Adrenal gland (tissue), 12 donors: ENCODE results near the gene SMIM21. TPM values are rescaled to one million over a fixed set of nuclear protein-coding genes. Genes with fewer than 3 reads are reported as not detected.

Experiments
- DNase-seq, 7 donors: peaks; one replicate each; pipeline ENCODE4 v3.0.0-alpha.2; 2019 to 2020
- H3K27ac ChIP-seq, 5 donors: fragments of 200-600 bp; sonication (generic) in 4 of 5; 1 replicate in 3 of 5; 2 replicates in 2 of 5; pipeline versions ENCODE4 v1.5.1 to v1.8.0; 2016 to 2020; ENCODE audit warnings: mild to moderate bottlenecking in 1 of 5
- H3K27me3 ChIP-seq: fragments of 200-600 bp; 2 replicates; pipeline ENCODE4 v1.8.0; 2021
- H3K36me3 ChIP-seq, 2 donors: fragments of 200-600 bp; replicated peaks in 1 of 2; 1 replicate in 1 of 2; 2 replicates in 1 of 2; pipeline versions ENCODE4 v1.5.1 to v1.8.0; 2018 to 2022
- H3K4me1 ChIP-seq, 2 donors: fragments of 200-600 bp; replicated peaks in 1 of 2; 1 replicate in 1 of 2; 2 replicates in 1 of 2; pipeline versions ENCODE4 v1.5.1 to v1.8.0; 2018 to 2021
- H3K4me3 ChIP-seq, 4 donors: fragments of 200-600 bp; sonication (generic) in 3 of 4; one replicate each; pipeline ENCODE4 v1.5.1; 2016 to 2018
- H3K9me3 ChIP-seq, 3 donors: fragments of 200-600 bp; sonication (generic) in 1 of 3; replicated peaks in 1 of 3; 1 replicate in 2 of 3; 2 replicates in 1 of 3; pipeline versions ENCODE4 v1.5.1 to v1.8.0; 2016 to 2021
- POLR2A ChIP-seq, 2 donors: fragments of 450-650 bp; IDR thresholded peaks; one replicate each; pipeline ENCODE4 v1.6.1; 2017; ENCODE audit warnings: antibody characterized with exemption in 2 of 2, mild to moderate bottlenecking in 2 of 2, moderate library complexity in 1 of 2
- WGBS, 4 donors: extraction: QIAGEN DNeasy Blood & Tissue Kit in 2 of 4; methylation state at CpG; one replicate each; pipeline versions ENCODE4 v1.1.5 to v1.1.7; 2013 to 2017; 5-methylcytosine and 5-hydroxymethylcytosine counted together
- intact Hi-C, 2 donors: fragments of 100-400 bp; cut with DNase I; formaldehyde crosslinking; loops; one replicate each; pipeline versions ENCODE4 v1.14.1 to v1.15.0; 2022 to 2023
- polyA plus RNA-seq, 3 donors: library from polyadenylated mRNA; stranded (reverse); fragments of 200-250 nt in 2 of 3; fragments of 350-450 nt in 1 of 3; fragmentation: Illumina TruSeq in 1 of 3; extraction: RNeasy Lipid Tissue Mini Kit (QIAGEN cat#74804) in 1 of 3; gene quantifications; one replicate each; pipeline ENCODE4 v1.2.3, GENCODE V29; 2013 to 2014
- total RNA-seq, 9 donors: library from RNA; depleted of rRNA in 4 of 9; stranded (reverse); fragments of >200 nt in 4 of 9; fragments of 120-200 nt in 1 of 9; fragmentation: NEBNext Ultra II Directional in 1 of 9; extraction: Animal tissue kit (Norgen Biotek cat#: 25700) in 1 of 9; gene quantifications; one replicate each; pipeline versions ENCODE4 v1.1.0 to v1.2.4, GENCODE V29; 2013 to 2023
- TF ChIP-seq, protein P1 (sequence below), 6 experiments: fragments of 450-650 bp in 4 of 6; fragments of 200-600 bp in 2 of 6; sonication (generic) in 1 of 6; IDR thresholded peaks; 1 replicate in 5 of 6; 2 replicates in 1 of 6; pipeline versions ENCODE4 v1.5.1 to v1.8.0; 2016 to 2021; ENCODE audit warnings: antibody characterized with exemption in 6 of 6, mild to moderate bottlenecking in 2 of 6, moderate library complexity in 1 of 6
- donor health status: healthy with polysubstance abuse.
- donor health status: Bipolar disorder and iron deficiency.
- donor health status: DM: yes; HTN: yes; CAD: no.
- donor health status: DM: no; HTN: no; CAD: no.
- donor health status: DM: no; HTN: no; CAD: no.
- donor health status: DM: yes; HTN: yes; CAD: no.

SMIM21 gene
- total and polyA plus RNA-seq, 12 donors = not detected

DNA sequence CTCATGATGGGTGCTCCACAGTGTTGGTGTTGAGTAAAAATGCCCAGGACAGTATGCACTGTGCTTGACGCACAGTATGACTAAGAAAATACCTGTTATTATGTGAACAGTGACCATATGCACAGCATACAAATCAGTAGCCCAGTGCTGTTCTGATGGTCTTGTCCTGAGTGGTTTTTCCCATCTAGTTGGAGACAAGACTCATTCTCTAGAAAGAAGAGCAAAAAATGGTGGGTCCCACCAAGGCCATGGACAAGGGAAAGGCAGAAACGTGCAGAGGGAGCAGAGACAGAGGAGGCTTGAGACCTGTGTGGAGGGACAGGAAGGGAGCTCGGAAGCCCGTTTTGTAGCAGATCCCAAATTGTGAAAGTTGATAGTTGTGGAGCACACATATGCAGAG lies 987 bp upstream of the SMIM21 start:
- no peak overlapping the region for H3K4me3 ChIP-seq
- no peaks in the 10 kb centered on the region for H3K4me1 ChIP-seq
- H3K27me3 ChIP-seq = no peaks in the 10 kb centered on the region
- TF ChIP-seq POLR2A (IDR thresholded peaks at IDR 0.05) = no peak
- TF ChIP-seq, protein P1, sequence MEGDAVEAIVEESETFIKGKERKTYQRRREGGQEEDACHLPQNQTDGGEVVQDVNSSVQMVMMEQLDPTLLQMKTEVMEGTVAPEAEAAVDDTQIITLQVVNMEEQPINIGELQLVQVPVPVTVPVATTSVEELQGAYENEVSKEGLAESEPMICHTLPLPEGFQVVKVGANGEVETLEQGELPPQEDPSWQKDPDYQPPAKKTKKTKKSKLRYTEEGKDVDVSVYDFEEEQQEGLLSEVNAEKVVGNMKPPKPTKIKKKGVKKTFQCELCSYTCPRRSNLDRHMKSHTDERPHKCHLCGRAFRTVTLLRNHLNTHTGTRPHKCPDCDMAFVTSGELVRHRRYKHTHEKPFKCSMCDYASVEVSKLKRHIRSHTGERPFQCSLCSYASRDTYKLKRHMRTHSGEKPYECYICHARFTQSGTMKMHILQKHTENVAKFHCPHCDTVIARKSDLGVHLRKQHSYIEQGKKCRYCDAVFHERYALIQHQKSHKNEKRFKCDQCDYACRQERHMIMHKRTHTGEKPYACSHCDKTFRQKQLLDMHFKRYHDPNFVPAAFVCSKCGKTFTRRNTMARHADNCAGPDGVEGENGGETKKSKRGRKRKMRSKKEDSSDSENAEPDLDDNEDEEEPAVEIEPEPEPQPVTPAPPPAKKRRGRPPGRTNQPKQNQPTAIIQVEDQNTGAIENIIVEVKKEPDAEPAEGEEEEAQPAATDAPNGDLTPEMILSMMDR (IDR thresholded peaks at IDR 0.05) = no peak
- DNase-seq = no peak
- WGBS, 4 donors = 76 to 88% (median 82%) methylated on average over 4 of the region's 4 CpGs
- no peaks in the 10 kb centered on the region for H3K36me3 ChIP-seq
- intact Hi-C loops = no loop called here
- H3K9me3 ChIP-seq = no peaks in the 10 kb centered on the region
- no peak overlapping the region for H3K27ac ChIP-seq

DNA sequence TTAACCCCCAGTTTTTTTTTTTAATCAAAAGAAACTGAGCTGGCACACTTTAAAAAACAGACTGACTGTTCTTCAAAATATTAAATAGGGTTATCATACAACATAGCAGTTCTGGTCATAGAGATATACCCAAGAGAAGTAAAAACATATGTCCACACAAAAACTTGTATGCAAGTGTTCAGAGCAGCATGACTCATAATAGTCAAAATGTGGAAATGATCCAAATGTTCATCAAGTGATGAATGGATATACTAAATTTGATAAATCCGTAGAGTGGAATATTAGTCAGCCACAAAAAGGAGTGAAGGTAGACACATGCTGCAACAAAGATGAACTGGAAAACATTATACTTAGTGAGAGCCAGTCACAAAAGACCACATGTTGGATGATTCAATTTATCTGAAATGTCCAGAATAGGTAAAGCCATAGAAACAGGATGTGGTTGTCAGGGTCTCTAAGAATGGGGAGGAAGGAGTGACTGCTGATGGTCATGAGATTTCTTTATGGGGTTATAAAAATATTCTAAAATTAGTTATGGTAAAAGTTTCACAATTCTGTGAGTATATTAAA lies 5.1 kb downstream of the SMIM21 start:
- Histone ChIP-seq H3K27me3 (no peaks in the 10 kb centered on the region), H3K36me3 (no peaks in the 10 kb centered on the region), H3K4me3 (no peak overlapping the region), H3K27ac (no peak overlapping the region), H3K4me1 (no peaks in the 10 kb centered on the region), H3K9me3 (no peaks in the 10 kb centered on the region)
- TF ChIP-seq, protein P1 (IDR thresholded peaks at IDR 0.05) = no peak
- no peak for TF ChIP-seq POLR2A (IDR thresholded peaks at IDR 0.05)
- DNase-seq = no peak
- 47 to 56% (median 52%) methylated on average over 1 of the region's 1 CpG for WGBS, 4 donors
- intact Hi-C loops = no loop called here

DNA sequence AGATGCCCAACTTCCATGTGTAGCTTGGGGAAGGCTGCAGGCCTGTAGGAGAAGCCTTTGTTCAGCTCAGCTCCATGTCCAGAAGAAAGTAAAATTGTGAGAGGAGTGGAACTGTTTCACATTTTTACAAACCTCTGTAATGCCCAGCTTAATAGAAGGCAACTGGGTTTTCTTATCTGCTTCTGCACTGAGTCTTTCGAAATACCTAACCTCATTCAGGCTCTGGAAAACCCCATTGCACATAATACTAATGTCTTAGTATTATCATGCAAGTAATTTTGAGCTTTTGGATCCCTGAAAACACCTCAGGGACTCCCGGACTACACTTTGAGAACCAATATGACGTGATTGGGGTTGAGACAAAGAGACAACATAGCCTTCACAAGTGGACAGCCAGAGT lies 5.8 kb downstream of the SMIM21 start:
- DNase-seq = no peak
- Histone ChIP-seq H3K27me3 (no peaks in the 10 kb centered on the region), H3K36me3 (no peaks in the 10 kb centered on the region), H3K27ac (no peak overlapping the region), H3K4me3 (no peak overlapping the region), H3K9me3 (no peaks in the 10 kb centered on the region), H3K4me1 (no peaks in the 10 kb centered on the region)
- 77 to 96% (median 88%) methylated on average over 3 of the region's 3 CpGs for WGBS, 4 donors
- TF ChIP-seq POLR2A (IDR thresholded peaks at IDR 0.05) = no peak
- TF ChIP-seq, protein P1 (IDR thresholded peaks at IDR 0.05) = no peak
- intact Hi-C loops = no loop called here

DNA sequence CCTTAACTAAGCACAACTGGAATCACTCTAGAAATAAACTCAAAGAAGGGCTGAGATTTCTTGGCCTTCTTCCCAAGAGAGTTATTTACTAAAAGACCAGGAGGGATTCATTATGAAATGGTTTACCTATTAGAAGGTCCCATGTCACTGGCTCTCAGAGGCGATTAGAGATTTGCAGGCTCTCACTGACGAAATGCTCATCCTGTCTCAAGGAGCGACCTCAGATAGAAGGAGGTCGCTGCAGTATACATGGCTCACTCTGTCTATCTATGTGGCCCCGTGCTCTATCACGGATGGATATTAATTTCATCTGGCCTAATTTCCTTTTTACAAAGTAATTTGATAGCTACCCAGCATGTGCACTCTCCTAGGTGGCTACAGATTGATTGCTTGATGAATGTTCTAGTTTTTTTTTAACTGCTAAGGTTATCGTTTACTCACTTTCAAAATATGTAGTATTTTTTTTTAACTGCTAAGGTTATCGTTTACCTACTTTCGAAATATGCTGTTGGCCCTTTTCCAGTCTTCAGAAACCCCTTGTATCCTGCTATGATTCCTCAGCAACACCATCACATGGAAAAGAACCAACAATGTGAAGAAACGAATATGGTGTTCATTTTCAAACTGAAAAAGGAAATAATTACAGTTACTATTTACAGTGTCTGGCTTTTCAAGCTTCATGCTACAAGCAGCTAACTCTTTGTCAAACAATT lies 9.1 kb downstream of the SMIM21 start:
- DNase-seq = no peak
- H3K4me1 ChIP-seq = no peaks in the 10 kb centered on the region
- no peaks in the 10 kb centered on the region for H3K9me3 ChIP-seq
- WGBS, 4 donors = 71 to 76% (median 73%) methylated on average over 10 of the region's 10 CpGs
- no peaks in the 10 kb centered on the region for H3K27me3 ChIP-seq
- intact Hi-C loops = no loop called here
- no peaks in the 10 kb centered on the region for H3K36me3 ChIP-seq
- H3K27ac ChIP-seq = no peak overlapping the region
- H3K4me3 ChIP-seq = no peak overlapping the region
- TF ChIP-seq, protein P1 (IDR thresholded peaks at IDR 0.05) = no peak
- TF ChIP-seq POLR2A (IDR thresholded peaks at IDR 0.05) = no peak
